Esophagus squamous epithelium (tissue), 4 donors: ENCODE measurements around the gene UTS2R.

Experiments used
- CTCF ChIP-seq, 6 experiments: fragments of 450-650 bp in 4 of 6; fragments of 200-600 bp in 2 of 6; sonication (generic) in 2 of 6; IDR thresholded peaks; one replicate each; pipeline ENCODE4 v1.5.1; 2016 to 2019; ENCODE audit warnings: antibody characterized with exemption in 6 of 6, mild to moderate bottlenecking in 4 of 6, moderate library complexity in 4 of 6
- POLR2A ChIP-seq, 4 donors: fragments of 450-650 bp; IDR thresholded peaks; one replicate each; pipeline ENCODE4 v1.6.1; 2017; ENCODE audit warnings: antibody characterized with exemption in 4 of 4, mild to moderate bottlenecking in 4 of 4, moderate library complexity in 3 of 4

GRCh38 chr17:82399041-82399441 lies 27.5 kb downstream of the UTS2R start:
- TF ChIP-seq CTCF (IDR thresholded peaks at IDR 0.05) (no peak), POLR2A (IDR thresholded peaks at IDR 0.05) (no peak)
